Testis (tissue), 3 donors: ENCODE results near the gene P2RX7. TPM values are rescaled to one million over a fixed set of nuclear protein-coding genes. Genes with fewer than 3 reads are reported as not detected.

Experiments
- DNase-seq: peaks from one replicate; pipeline ENCODE4 v3.0.0-alpha.2; 2019
- H3K27ac ChIP-seq, 2 donors: fragments of 200-600 bp; sonication (generic); one replicate each; pipeline ENCODE4 v1.5.1; 2019
- H3K27me3 ChIP-seq: fragments of 200-600 bp; sonication (generic); one replicate; pipeline ENCODE4 v1.5.1; 2019
- H3K36me3 ChIP-seq: fragments of 200-600 bp; sonication (generic); one replicate; pipeline ENCODE4 v1.5.1; 2017; ENCODE audit warnings: low read depth; ENCODE audit errors: missing control alignments
- H3K4me1 ChIP-seq: fragments of 200-600 bp; sonication (generic); one replicate; pipeline ENCODE4 v1.5.1; 2019
- H3K4me3 ChIP-seq, 2 donors: fragments of 200-600 bp; sonication (generic); one replicate each; pipeline ENCODE4 v1.5.1; 2017 to 2019
- H3K9me3 ChIP-seq: fragments of 200-600 bp; sonication (generic); one replicate; pipeline ENCODE4 v1.5.1; 2017
- CTCF ChIP-seq, 3 experiments: fragments of 450-650 bp in 2 of 3; fragments of 200-600 bp in 1 of 3; sonication (generic) in 1 of 3; IDR thresholded peaks; one replicate each; pipeline ENCODE4 v1.5.1; 2016 to 2019; ENCODE audit warnings: antibody characterized with exemption in 3 of 3, mild to moderate bottlenecking in 2 of 3, moderate library complexity in 1 of 3
- POLR2A ChIP-seq: fragments of 450-650 bp; IDR thresholded peaks from one replicate; pipeline ENCODE4 v1.6.1; 2017; ENCODE audit warnings: antibody characterized with exemption, mild to moderate bottlenecking, moderate library complexity
- WGBS, 2 donors: methylation state at CpG; one replicate each; pipeline ENCODE4 v1.1.5; 2018; 5-methylcytosine and 5-hydroxymethylcytosine counted together
- intact Hi-C: fragments of 100-400 bp; cut with DNase I; formaldehyde crosslinking; loops from one replicate; pipeline ENCODE4 v1.15.1; 2023; ENCODE audit warnings: low total_unique reads
- polyA plus RNA-seq: library from polyadenylated mRNA; stranded (reverse); fragments of 350-450 nt; fragmentation: Illumina TruSeq; extraction: RNeasy Lipid Tissue Mini Kit (QIAGEN cat#74804); gene quantifications from one replicate; pipeline ENCODE4 v1.2.3, GENCODE V29; 2014; ENCODE audit warnings: low read depth, low replicate concordance; ENCODE audit not compliant: insufficient read depth
- total RNA-seq, 2 donors: library from RNA; depleted of rRNA; stranded (reverse); fragments of >200 nt; gene quantifications; one replicate each; pipeline ENCODE4 v1.2.3, GENCODE V29; 2016

The P2RX7 gene
- total and polyA plus RNA-seq, 3 donors from 2014 or later, result 3.0 to 12.8 (median 5.6) TPM

- H3K27me3 ChIP-seq, result no peaks in the 10 kb centered on the region
- intact Hi-C loops, result no loop called here
- no peak overlapping the region for H3K27ac ChIP-seq
- no peaks in the 10 kb centered on the region for H3K36me3 ChIP-seq
- no peak for TF ChIP-seq CTCF (IDR thresholded peaks at IDR 0.05)
- no peak for TF ChIP-seq POLR2A
- H3K4me1 ChIP-seq, result peaks cover 9% of the 10 kb centered on the region
- no peak for DNase-seq
- no peaks in the 10 kb centered on the region for H3K9me3 ChIP-seq
- H3K4me3 ChIP-seq, result no peak overlapping the region
- WGBS, 2 donors, result 82 to 93% methylated on average over 5 of the region's 5 CpGs
Measured at GRCh38 chr12:121212875-121213274, 80.2 kb downstream of the P2RX7 start.

DNA sequence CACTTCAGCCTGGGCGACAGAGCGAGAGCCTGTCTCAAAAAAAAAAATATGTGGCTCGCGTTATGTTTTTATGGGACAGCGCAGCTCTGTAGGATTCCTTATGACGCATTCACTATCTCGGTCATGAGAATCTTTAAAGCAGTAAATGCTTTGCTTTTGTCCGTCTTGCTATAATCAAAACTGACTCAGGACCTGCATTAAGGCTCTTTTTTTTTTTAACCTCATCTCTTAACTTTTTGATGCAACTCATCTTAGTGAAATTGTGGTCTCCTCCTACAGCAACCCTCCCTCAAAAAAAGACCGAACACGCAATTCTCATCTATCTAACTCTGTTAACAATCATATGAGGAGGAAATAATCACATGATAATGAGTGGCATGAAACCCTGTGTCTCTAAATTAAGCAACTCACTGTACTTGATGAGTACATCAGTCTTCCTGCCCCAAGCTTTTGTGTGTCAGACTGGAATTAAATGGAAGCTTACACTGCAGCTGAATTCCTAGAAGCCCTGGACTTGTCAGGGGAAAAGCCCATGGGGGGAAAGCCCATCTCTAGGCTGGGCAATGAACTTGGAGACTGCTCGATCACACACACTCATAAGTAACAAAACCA, 81.6 kb downstream of the P2RX7 start:
- 89 to 91% methylated on average over 11 of the region's 11 CpGs for WGBS, 2 donors

GRCh38 chr12:121214855-121215745, 82.4 kb downstream of the P2RX7 start:
- DNase-seq, result no peak
- Histone ChIP-seq H3K9me3 (no peaks in the 10 kb centered on the region), H3K27ac (no peak overlapping the region), H3K27me3 (no peaks in the 10 kb centered on the region), H3K4me1 (peaks cover 9% of the 10 kb centered on the region), H3K4me3 (no peak overlapping the region), H3K36me3 (no peaks in the 10 kb centered on the region)
- intact Hi-C loops, result no loop called here
- WGBS, 2 donors, result 74 to 78% methylated on average over 14 of the region's 14 CpGs
- TF ChIP-seq CTCF (IDR thresholded peaks at IDR 0.05) (no peak), POLR2A (no peak)

More for the DNA sequence above, 81.6 kb downstream of the P2RX7 start:
- no peak for DNase-seq
- no peaks in the 10 kb centered on the region for H3K36me3 ChIP-seq
- no peak overlapping the region for H3K27ac ChIP-seq
- no peaks in the 10 kb centered on the region for H3K9me3 ChIP-seq
- intact Hi-C loops, result no loop called here
- TF ChIP-seq CTCF (IDR thresholded peaks at IDR 0.05) (no peak), POLR2A (no peak)
- H3K4me1 ChIP-seq, result peaks cover 9% of the 10 kb centered on the region
- H3K27me3 ChIP-seq, result no peaks in the 10 kb centered on the region
- no peak overlapping the region for H3K4me3 ChIP-seq

DNA sequence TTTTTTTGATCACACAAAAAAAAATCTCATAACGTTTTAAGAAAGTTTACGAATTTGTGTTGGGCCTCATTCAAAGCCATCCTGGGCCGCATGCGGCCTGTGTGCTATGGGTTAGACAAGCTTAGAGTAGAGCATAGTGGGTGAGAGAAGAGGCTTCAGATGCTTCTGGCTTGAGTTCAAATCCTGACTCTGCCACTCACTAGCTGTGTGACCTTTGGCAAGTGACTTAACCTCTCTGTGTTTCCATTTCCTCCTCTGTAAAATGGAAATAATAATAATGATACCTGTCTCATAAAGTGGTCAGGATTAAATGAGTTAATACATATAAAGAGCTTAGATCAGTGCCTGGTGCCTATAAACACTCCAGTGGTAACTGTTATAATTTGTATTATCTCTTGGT, 83.4 kb downstream of the P2RX7 start:
- Histone ChIP-seq H3K9me3 (no peaks in the 10 kb centered on the region), H3K36me3 (no peaks in the 10 kb centered on the region), H3K27me3 (no peaks in the 10 kb centered on the region), H3K27ac (no peak overlapping the region), H3K4me3 (no peak overlapping the region), H3K4me1 (peaks cover 3% of the 10 kb centered on the region)
- TF ChIP-seq CTCF (IDR thresholded peaks at IDR 0.05) (no peak), POLR2A (no peak)
- DNase-seq, result no peak
- WGBS, 2 donors, result 90 to 94% methylated on average over 4 of the region's 4 CpGs
- intact Hi-C loops, result no loop called here
